Mucosa of stomach (tissue), 1 donor: ENCODE results near the gene GMDS.

Source experiments
- H3K27me3 ChIP-seq: one replicate; pipeline ENCODE4 v1.7.0; 2013; ENCODE audit warnings: mild to moderate bottlenecking, low read length; ENCODE audit not compliant: control insufficient read depth, insufficient read depth
- H3K36me3 ChIP-seq: one replicate; pipeline ENCODE4 v1.7.0; 2013; ENCODE audit warnings: low read length; ENCODE audit not compliant: control insufficient read depth, insufficient read depth
- H3K4me1 ChIP-seq: one replicate; pipeline ENCODE4 v1.7.0; 2013; ENCODE audit warnings: mild to moderate bottlenecking, low read length; ENCODE audit not compliant: control insufficient read depth, insufficient read depth
- H3K4me3 ChIP-seq: one replicate; pipeline ENCODE4 v1.7.0; 2013; ENCODE audit warnings: low read length
- H3K9ac ChIP-seq: one replicate; pipeline ENCODE4 v1.7.0; 2013; ENCODE audit warnings: mild to moderate bottlenecking, low read length, moderate library complexity
- H3K9me3 ChIP-seq: one replicate; pipeline ENCODE4 v1.7.0; 2013; ENCODE audit warnings: mild to moderate bottlenecking, low read length, moderate library complexity; ENCODE audit not compliant: control insufficient read depth
- donor health status: Pancreatic carcinoma.

GMDS gene

GRCh38 chr6:2166717-2167116, 78.7 kb downstream of the GMDS start:
- Histone ChIP-seq H3K36me3 (no peaks in the 10 kb centered on the region), H3K9me3 (no peaks in the 10 kb centered on the region), H3K4me1 (peaks cover 17% of the 10 kb centered on the region), H3K4me3 (no peak overlapping the region), H3K27me3 (no peaks in the 10 kb centered on the region), H3K9ac (no peak overlapping the region)

GRCh38 chr6:2165286-2165685, 80.1 kb downstream of the GMDS start:
- H3K4me3 ChIP-seq = no peak overlapping the region
- peaks cover 17% of the 10 kb centered on the region for H3K4me1 ChIP-seq
- no peak overlapping the region for H3K9ac ChIP-seq
- H3K9me3 ChIP-seq = no peaks in the 10 kb centered on the region
- no peaks in the 10 kb centered on the region for H3K27me3 ChIP-seq
- H3K36me3 ChIP-seq = no peaks in the 10 kb centered on the region

DNA sequence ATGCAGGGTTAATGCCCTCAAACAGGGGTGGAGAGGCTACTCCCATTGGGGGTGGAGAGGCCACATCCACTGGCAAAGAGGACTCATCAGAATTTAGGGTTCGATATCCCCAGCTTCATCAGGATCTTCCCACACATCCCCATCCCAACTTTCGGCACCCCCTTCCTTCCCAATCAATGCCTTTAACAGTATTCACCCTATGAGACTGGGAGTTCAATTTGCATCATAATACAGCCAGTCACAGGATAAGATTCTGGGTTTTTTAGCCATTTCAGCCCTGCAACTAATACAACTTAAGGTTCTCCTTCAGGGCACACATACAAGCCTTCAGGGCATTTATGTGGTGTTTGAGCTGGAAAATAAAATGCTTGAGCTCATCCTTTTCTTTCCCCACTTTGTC, 80.9 kb downstream of the GMDS start:
- Histone ChIP-seq H3K4me1 (peaks cover 17% of the 10 kb centered on the region), H3K36me3 (no peaks in the 10 kb centered on the region), H3K9me3 (no peaks in the 10 kb centered on the region), H3K9ac (no peak overlapping the region), H3K27me3 (no peaks in the 10 kb centered on the region), H3K4me3 (no peak overlapping the region)

- H3K9me3 ChIP-seq = no peaks in the 10 kb centered on the region
- H3K36me3 ChIP-seq = no peaks in the 10 kb centered on the region
- no peaks in the 10 kb centered on the region for H3K27me3 ChIP-seq
- H3K9ac ChIP-seq = no peak overlapping the region
- peaks cover 5% of the 10 kb centered on the region for H3K4me1 ChIP-seq
- H3K4me3 ChIP-seq = no peak overlapping the region
Observed at GRCh38 chr6:2162079-2162445, 83.3 kb downstream of the GMDS start.

- no peak overlapping the region for H3K9ac ChIP-seq
- no peaks in the 10 kb centered on the region for H3K27me3 ChIP-seq
- H3K9me3 ChIP-seq = no peaks in the 10 kb centered on the region
- H3K36me3 ChIP-seq = no peaks in the 10 kb centered on the region
- no peak overlapping the region for H3K4me3 ChIP-seq
- no peaks in the 10 kb centered on the region for H3K4me1 ChIP-seq
Observed at GRCh38 chr6:2158596-2159271, 86.7 kb downstream of the GMDS start.

DNA sequence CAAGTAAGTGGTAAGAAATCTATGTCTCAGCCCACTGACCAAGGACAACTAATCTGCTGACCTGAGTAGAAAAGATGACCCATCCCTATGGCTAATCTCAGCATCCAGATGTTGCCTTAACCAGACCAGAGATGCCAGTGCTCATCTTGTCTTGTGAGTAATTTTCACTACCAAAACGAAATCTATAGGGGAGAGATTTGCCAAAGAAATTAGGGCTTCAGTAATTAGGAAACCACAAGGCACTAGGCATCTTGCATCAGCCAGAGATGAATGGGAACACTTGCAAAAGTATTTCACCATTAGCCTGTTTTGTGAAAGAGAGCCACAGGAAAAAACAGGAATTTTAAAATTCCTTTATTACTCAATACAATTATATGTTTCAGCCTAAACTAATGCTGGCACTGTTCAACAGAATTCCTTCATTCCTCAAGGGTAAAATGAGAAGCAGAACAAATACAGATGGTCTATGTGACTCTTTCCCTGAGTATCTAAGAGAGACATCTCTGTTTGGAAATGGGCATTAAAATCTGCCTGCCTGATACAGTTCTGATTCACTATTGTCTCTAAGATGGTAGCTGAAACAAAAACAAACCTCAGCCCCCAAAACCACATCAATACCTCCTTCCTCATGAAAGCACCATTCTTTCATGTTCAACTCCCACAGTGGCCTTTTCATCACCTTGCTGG, 87.8 kb downstream of the GMDS start:
- Histone ChIP-seq H3K4me1 (no peaks in the 10 kb centered on the region), H3K36me3 (no peaks in the 10 kb centered on the region), H3K9ac (no peak overlapping the region), H3K9me3 (no peaks in the 10 kb centered on the region), H3K27me3 (no peaks in the 10 kb centered on the region), H3K4me3 (no peak overlapping the region)

GRCh38 chr6:2155206-2155605, 90.2 kb downstream of the GMDS start:
- H3K27me3 ChIP-seq = no peaks in the 10 kb centered on the region
- H3K9me3 ChIP-seq = no peaks in the 10 kb centered on the region
- no peaks in the 10 kb centered on the region for H3K4me1 ChIP-seq
- H3K9ac ChIP-seq = no peak overlapping the region
- H3K36me3 ChIP-seq = no peaks in the 10 kb centered on the region
- H3K4me3 ChIP-seq = no peak overlapping the region

DNA sequence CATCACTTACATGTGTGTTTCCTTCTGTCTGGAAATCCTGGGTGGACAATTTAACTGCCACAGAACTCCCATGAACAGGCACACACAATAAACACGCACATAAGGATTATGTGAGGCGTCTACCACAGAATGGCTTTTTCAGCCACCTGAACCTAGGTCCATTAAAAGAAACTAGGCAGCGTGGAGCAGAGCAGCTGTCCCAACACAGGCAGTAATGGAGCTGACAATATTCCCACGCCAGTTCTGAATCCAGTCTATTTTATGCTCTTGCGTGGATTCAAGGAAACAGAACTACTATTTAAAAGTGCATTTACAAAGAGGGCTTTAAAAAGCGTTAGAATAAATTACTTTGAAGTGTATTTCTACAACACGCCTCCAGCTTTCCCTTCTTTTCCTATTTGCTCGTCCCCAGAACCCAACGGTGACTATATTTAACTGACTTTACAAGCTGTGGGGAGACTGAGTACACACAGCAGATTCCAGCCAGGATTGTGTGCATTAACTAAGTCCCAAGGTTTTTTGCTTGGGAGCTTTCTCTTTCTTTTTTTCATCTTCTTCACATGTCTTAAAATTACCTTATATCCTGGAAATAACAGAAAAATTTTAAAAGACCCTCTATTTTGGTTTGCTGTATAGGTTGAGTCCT, 95.9 kb downstream of the GMDS start:
- H3K9ac ChIP-seq = no peak overlapping the region
- no peaks in the 10 kb centered on the region for H3K36me3 ChIP-seq
- H3K4me3 ChIP-seq = no peak overlapping the region
- no peaks in the 10 kb centered on the region for H3K27me3 ChIP-seq
- H3K4me1 ChIP-seq = peaks cover 5% of the 10 kb centered on the region
- no peaks in the 10 kb centered on the region for H3K9me3 ChIP-seq

GRCh38 chr6:2148748-2149147, 96.7 kb downstream of the GMDS start:
- H3K27me3 ChIP-seq = no peaks in the 10 kb centered on the region
- H3K9ac ChIP-seq = no peak overlapping the region
- H3K36me3 ChIP-seq = no peaks in the 10 kb centered on the region
- no peak overlapping the region for H3K4me3 ChIP-seq
- H3K9me3 ChIP-seq = no peaks in the 10 kb centered on the region
- H3K4me1 ChIP-seq = peaks cover 11% of the 10 kb centered on the region

DNA sequence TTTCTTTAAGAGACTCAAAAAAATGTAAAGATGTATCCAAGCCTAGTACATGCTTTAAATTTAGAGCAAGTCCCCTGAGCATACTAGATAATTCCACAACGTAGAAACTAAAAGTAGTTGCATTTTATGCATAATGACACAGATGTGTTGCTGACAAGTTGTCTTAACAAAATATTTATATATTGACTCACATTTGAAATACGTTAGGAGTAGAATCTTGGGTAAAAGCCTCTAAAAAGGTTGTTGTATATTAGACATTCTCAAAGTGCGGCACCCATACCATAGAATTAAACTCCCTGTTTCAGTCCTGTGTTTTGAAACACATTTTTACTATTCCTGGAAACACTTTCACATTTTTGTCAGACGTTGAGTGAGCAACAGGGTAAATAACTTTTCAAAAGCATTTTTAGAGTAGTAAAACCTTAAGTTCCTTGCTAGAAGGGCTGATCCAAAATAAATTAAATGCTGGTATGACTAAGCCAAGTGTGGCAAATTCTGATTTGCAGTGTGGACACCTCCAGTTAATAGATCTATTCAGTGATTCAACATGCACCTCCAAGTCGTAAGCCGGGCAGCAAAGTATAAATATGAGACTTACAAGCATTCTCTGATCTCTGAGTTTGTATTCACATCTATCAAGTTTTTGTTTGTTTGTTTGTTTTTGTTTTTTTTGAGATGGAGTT, 97.5 kb downstream of the GMDS start:
- Histone ChIP-seq H3K9ac (no peak overlapping the region), H3K4me3 (no peak overlapping the region), H3K4me1 (peaks cover 11% of the 10 kb centered on the region), H3K9me3 (no peaks in the 10 kb centered on the region), H3K27me3 (no peaks in the 10 kb centered on the region), H3K36me3 (no peaks in the 10 kb centered on the region)

DNA sequence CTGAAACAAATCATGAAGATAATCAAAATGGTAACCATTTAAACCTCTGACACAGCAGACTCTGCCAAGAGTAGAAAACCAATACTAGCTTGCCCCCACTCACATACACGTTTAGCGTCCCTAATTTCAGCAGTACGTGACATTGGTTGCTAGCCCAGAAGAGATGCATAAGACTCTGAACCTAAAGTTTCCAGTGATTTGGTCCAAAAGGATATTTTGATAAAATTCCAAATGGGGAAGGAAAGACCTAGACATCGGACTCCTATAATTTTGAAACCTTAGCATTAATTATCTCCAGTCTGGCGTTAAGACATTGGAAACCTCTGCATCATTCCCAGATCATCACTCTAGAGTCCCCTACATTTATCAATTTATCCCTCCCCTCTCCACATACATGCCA, 98.1 kb downstream of the GMDS start:
- no peak overlapping the region for H3K4me3 ChIP-seq
- H3K9ac ChIP-seq = no peak overlapping the region
- peaks cover 11% of the 10 kb centered on the region for H3K4me1 ChIP-seq
- H3K27me3 ChIP-seq = no peaks in the 10 kb centered on the region
- no peaks in the 10 kb centered on the region for H3K36me3 ChIP-seq
- no peaks in the 10 kb centered on the region for H3K9me3 ChIP-seq

GRCh38 chr6:2144210-2144609, 101.2 kb downstream of the GMDS start:
- no peak overlapping the region for H3K9ac ChIP-seq
- no peaks in the 10 kb centered on the region for H3K27me3 ChIP-seq
- no peak overlapping the region for H3K4me3 ChIP-seq
- no peaks in the 10 kb centered on the region for H3K9me3 ChIP-seq
- peaks cover 11% of the 10 kb centered on the region for H3K4me1 ChIP-seq
- no peaks in the 10 kb centered on the region for H3K36me3 ChIP-seq
